GM18526 (cell line): Measurements from ENCODE around the gene PIAS2.

ENCODE experiments used
- POLR2A ChIP-seq: IDR thresholded peaks from 3 replicates; pipeline ENCODE4 v1.6.1; 2011; ENCODE audit not compliant: insufficient read length; ENCODE audit errors: extremely low read depth

PIAS2 gene

GRCh38 chr18:46915800-46916550, 1.3 kb downstream of the PIAS2 start:
- no peak for TF ChIP-seq POLR2A

- TF ChIP-seq POLR2A: no peak
These were observed 6.5 kb downstream of the PIAS2 start for GRCh38 chr18:46910856-46911255.

GRCh38 chr18:46909497-46909896, 7.8 kb downstream of the PIAS2 start:
- no peak for TF ChIP-seq POLR2A

- no peak for TF ChIP-seq POLR2A
These were observed 13.9 kb downstream of the PIAS2 start for GRCh38 chr18:46903406-46903805.

GRCh38 chr18:46899274-46899948, 17.9 kb downstream of the PIAS2 start:
- TF ChIP-seq POLR2A: no peak

- TF ChIP-seq POLR2A: no peak
These were observed 23.2 kb downstream of the PIAS2 start for GRCh38 chr18:46894124-46894523.

GRCh38 chr18:46893360-46893759, 23.9 kb downstream of the PIAS2 start:
- no peak for TF ChIP-seq POLR2A

GRCh38 chr18:46892842-46893241, 24.5 kb downstream of the PIAS2 start:
- no peak for TF ChIP-seq POLR2A

GRCh38 chr18:46891742-46892214, 25.5 kb downstream of the PIAS2 start:
- TF ChIP-seq POLR2A: no peak

GRCh38 chr18:46888965-46889364, 28.3 kb downstream of the PIAS2 start:
- TF ChIP-seq POLR2A: no peak

- no peak for TF ChIP-seq POLR2A
These were observed 30.4 kb downstream of the PIAS2 start for GRCh38 chr18:46886893-46887292.

GRCh38 chr18:46883180-46883579, 34.1 kb downstream of the PIAS2 start:
- no peak for TF ChIP-seq POLR2A

GRCh38 chr18:46877329-46877987, 39.8 kb downstream of the PIAS2 start:
- TF ChIP-seq POLR2A: no peak

- TF ChIP-seq POLR2A: no peak
These were observed 49.0 kb downstream of the PIAS2 start for GRCh38 chr18:46868169-46868921.
